RPMI7951 (cell line): ENCODE results near the gene DNAH14. TPM values are rescaled to one million over a fixed set of nuclear protein-coding genes. Genes with fewer than 3 reads are reported as not detected.

ENCODE experiments used
- DNase-seq: peaks from one replicate; pipeline ENCODE4 v3.0.0-alpha.2; 2012; ENCODE audit warnings: low read depth
- total RNA-seq: library from RNA; depleted of rRNA; stranded (reverse); fragments of >200 nt; shearing (Covaris generic); gene quantifications from 2 replicates; pipeline ENCODE4 v1.2.3, GENCODE V29; 2014

DNAH14 gene
- total RNA-seq, 1 experiment from 2014 or later, result 19.7 TPM

DNA sequence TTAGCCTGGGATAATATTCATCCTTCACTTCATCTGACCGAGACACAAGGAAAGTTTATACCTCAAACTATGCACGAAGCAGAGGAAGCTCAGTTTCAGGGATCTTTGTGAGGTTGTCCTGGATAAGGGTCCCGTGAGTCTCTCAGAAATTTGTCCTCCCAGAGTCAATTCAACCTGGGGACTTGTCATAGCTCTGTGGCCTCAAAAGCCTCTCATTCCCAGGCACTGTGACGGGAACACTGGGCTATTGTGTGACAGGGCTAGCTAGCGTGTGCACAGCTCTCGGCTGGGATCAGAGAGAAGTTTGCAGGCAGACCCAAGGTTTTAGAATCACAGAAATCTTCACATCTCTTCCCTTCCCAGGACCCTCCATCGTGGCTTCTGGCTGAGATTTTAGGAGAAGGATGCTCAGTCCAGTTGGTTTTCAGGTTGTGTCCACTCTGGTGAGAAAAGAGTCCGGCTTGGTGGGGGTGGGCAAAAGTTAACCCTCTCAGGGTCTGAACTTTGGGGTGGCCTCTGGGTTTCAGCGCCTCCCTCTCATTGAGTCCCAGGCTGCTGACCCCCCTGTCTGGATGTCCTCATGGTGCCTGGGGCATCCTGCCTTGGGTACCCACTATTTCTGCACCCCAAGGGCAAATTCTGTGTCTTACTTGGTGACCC lies 518.8 kb downstream of the DNAH14 start:
- no peak for DNase-seq
